ENCODE results near the gene EMX1. TPM values are rescaled to one million over a fixed set of nuclear protein-coding genes. Genes with fewer than 3 reads are reported as not detected.

Gene EMX1
- total and polyA plus RNA-seq, 2 of the 13 experiments (the other 11 are each of a cell fraction or from before 2014, with no cell fraction given), result 0.62 to 4.9 TPM

DNA sequence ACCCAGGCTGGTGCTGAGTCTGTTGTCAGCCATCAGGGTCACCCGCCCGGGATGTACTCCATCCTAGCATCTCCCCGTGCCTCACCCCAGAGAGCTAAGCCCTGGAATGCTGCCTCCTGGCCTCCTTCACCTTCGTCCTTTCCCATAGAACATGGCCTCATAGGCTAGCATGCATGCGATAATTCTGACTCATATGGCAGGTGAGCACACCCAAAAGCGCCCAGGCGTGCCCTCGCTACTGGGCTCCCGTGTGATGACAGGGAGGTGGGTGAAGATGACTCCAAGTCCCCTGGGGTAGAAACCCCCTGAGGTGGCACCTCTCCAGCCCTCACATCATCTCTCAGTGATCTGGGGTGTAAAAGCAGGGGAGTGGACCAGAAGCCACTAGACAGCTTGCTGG lies 22.8 kb upstream of the EMX1 start (continued):
- no peak for TF ChIP-seq ZNF558 (CRISPR knock-in tag; IDR thresholded peaks at IDR 0.05; ENCODE audit: borderline replicate concordance)

DNA sequence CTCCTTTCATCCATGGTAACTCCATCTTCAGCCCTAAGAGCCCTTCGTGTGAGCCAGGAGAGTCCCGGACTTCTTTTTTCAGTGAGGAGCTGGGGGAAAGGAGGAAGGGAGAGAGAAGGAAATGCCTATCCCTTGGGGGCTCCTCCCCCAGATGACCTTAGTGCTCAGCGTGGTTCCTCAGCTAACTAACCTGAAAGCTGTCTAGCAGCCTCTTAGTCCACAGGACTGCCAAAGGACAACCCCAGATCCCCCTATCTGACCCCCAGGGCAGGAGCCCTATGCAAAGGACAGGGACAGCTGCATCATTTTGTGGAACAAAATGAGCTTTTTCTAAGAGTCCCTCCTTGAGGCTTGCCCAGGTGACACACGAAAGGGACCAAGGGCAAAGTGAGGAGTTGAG lies 22.2 kb upstream of the EMX1 start:
- no TSS peak for BruUV-seq (replicated peaks)
- ATAC-seq, result no peak
- H3K27ac ChIP-seq (ENCODE audit: extremely low read length, insufficient read depth, low read length), result no peak overlapping the region
- H3K27me3 ChIP-seq (ENCODE audit: control insufficient read depth in 1 of 2, insufficient read depth in 2 of 2, low read length in 2 of 2), result peaks cover 12 to 52% of the 10 kb centered on the region in 2 experiments
- peaks cover 25% of the 10 kb centered on the region for H3K4me1 ChIP-seq (ENCODE audit: insufficient read depth, low read length)
- H4K20me1 ChIP-seq (ENCODE audit: insufficient read depth, low read length), result peaks cover 7% of the 10 kb centered on the region; the same call in 1 of the 2 replicates
- H2AFZ ChIP-seq (ENCODE audit: low read length), result no peak overlapping the region
- no peaks in the 10 kb centered on the region for H3K9me3 ChIP-seq (ENCODE audit: low read length)
- H3K79me2 ChIP-seq (ENCODE audit: insufficient read depth, low read length), result no peaks in the 10 kb centered on the region
- 11% methylated on average over 4 of the region's 4 CpGs for WGBS (ENCODE audit: low lambda C conversion rate)
- ChIA-PET CTCF (ENCODE audit: low intra/inter-chr PET ratio, low total read pairs) (interaction anchor here (5.1 kb wide), 1 partner anchor 39 kb away, joined by 67 read pairs; no protein-coding TSS in a partner anchor), POLR2A (interaction anchor here (1.2 kb wide), 1 partner anchor 8 kb away, joined by 3 read pairs; the partner anchor contains the start of gene SPR)
- DNase-seq (ENCODE audit: low spot score), result no peak
- peak overlapping the region; percentile 82 for H3K4me2 ChIP-seq (ENCODE audit: low read depth, low read length)
- no peak overlapping the region for H3K9ac ChIP-seq (ENCODE audit: insufficient read depth, low read depth, low read length)
- FAIRE-seq, result no peak
- intact Hi-C loops (cut with micrococcal nuclease; ENCODE audit: unreplicated experiment), result no loop called here
- no peak overlapping the region for H3K4me3 ChIP-seq (replicated peaks in 1 of 3; ENCODE audit: insufficient read depth in 1 of 3, low read depth in 2 of 3, low read length in 3 of 3)
- no peak for TF ChIP-seq ZNF674 (CRISPR knock-in tag; IDR thresholded peaks at IDR 0.05; ENCODE audit: low read depth)
- TF ChIP-seq, protein P1, sequence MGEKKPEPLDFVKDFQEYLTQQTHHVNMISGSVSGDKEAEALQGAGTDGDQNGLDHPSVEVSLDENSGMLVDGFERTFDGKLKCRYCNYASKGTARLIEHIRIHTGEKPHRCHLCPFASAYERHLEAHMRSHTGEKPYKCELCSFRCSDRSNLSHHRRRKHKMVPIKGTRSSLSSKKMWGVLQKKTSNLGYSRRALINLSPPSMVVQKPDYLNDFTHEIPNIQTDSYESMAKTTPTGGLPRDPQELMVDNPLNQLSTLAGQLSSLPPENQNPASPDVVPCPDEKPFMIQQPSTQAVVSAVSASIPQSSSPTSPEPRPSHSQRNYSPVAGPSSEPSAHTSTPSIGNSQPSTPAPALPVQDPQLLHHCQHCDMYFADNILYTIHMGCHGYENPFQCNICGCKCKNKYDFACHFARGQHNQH (CRISPR knock-in tag; IDR thresholded peaks at IDR 0.05), result no peak
- TF ChIP-seq ZNF879 (CRISPR knock-in tag; IDR thresholded peaks at IDR 0.05), result no peak
- no peak for TF ChIP-seq MYNN (CRISPR knock-in tag; IDR thresholded peaks at IDR 0.05; ENCODE audit: low read depth)
- TF ChIP-seq ZSCAN21 (CRISPR knock-in tag; IDR thresholded peaks at IDR 0.05; ENCODE audit: borderline replicate concordance), result no peak
- no peak for TF ChIP-seq ZNF256 (CRISPR knock-in tag; conservative IDR thresholded peaks at IDR 0.05)
- H3K36me3 ChIP-seq (replicated peaks in 1 of 2; ENCODE audit: control insufficient read depth in 1 of 2, insufficient read depth in 2 of 2, low read length in 2 of 2), result peaks cover 9 to 16% of the 10 kb centered on the region in 2 experiments
- in situ Hi-C loops (cut with HindIII; ENCODE audit: extremely low pct_ligation_motif_present, low pct_unique_long_range_greater_than_20kb), result no loop called here

Data from HepG2 (cell line).